ENCODE measurements around the gene RUSF1. TPM values are rescaled to one million over a fixed set of nuclear protein-coding genes. Genes with fewer than 3 reads are reported as not detected.
A peak's percentile ranks its signal among the peaks of the same experiment; 100 is the strongest.

The RUSF1 gene
- total and polyA plus RNA-seq, 9 of the 15 experiments (the other 6 are each of a cell fraction or from before 2014, with no cell fraction given) = 0.80 to 52.8 (median 27.6) TPM

- TF ChIP-seq U2AF1 (optimal IDR thresholded peaks at IDR 0.05; ENCODE audit: low read depth, low read length) (no peak), NR2F6 (CRISPR knock-in tag; IDR thresholded peaks at IDR 0.05) (no peak), KAT7 (CRISPR knock-in tag; IDR thresholded peaks at IDR 0.05; ENCODE audit: borderline replicate concordance) (no peak), KLF10 (CRISPR knock-in tag; IDR thresholded peaks at IDR 0.05) (no peak), ZNF699 (CRISPR knock-in tag; IDR thresholded peaks at IDR 0.05; ENCODE audit: insufficient replicate concordance) (no peak), NBN (IDR thresholded peaks at IDR 0.05; ENCODE audit: low read depth) (no peak), PRDM10 (IDR thresholded peaks at IDR 0.05; ENCODE audit: partially characterized antibody) (no peak), DMBX1 (CRISPR knock-in tag; IDR thresholded peaks at IDR 0.05; ENCODE audit: borderline replicate concordance) (no peak), RNF219 (CRISPR knock-in tag; IDR thresholded peaks at IDR 0.05) (no peak), SMC3 (conservative IDR thresholded peaks at IDR 0.05; ENCODE audit: insufficient read depth, low read depth, low read length) (peak; percentile 33; the same call in 1 of the 2 replicates), BCLAF1 (IDR thresholded peaks at IDR 0.05; ENCODE audit: borderline replicate concordance in 1 of 2, control insufficient read depth in 1 of 2, low read depth in 2 of 2, low read length in 1 of 2) (no peak), TCFL5 (CRISPR knock-in tag; conservative IDR thresholded peaks at IDR 0.05) (no peak), TEAD1 (CRISPR knock-in tag; IDR thresholded peaks at IDR 0.05) (no peak), CBFA2T3 (IDR thresholded peaks at IDR 0.05) (peak; percentile 56), ZNF253 (CRISPR knock-in tag; conservative IDR thresholded peaks at IDR 0.05) (no peak)
Measured at GRCh38 chr16:31451681-31452351, 56.4 kb downstream of the RUSF1 start (continued).

Data from K562 (cell line).